DOHH2 (cell line): ENCODE measurements around the gene SEC31B.

Experiments used
- H3F3A ChIP-seq: fragments of 200-600 bp; sonication (generic), shearing (Covaris generic); 2 replicates; pipeline ENCODE4 v1.6.0; 2016; ENCODE audit warnings: antibody characterized with exemption, mild to moderate bottlenecking; ENCODE audit not compliant: control insufficient read depth, insufficient read depth
- H3K27ac ChIP-seq: fragments of 200-600 bp; sonication (generic); 2 replicates; pipeline ENCODE4 v1.5.1; 2014; ENCODE audit warnings: low read depth, mild to moderate bottlenecking, low read length, moderate library complexity
- H3K27me3 ChIP-seq: fragments of 200-600 bp; sonication (generic); 2 replicates; pipeline ENCODE4 v1.6.1; 2014; ENCODE audit warnings: mild to moderate bottlenecking, low read length, mixed read lengths; ENCODE audit not compliant: control insufficient read depth
- H3K36me3 ChIP-seq: fragments of 200-600 bp; sonication (generic); 2 replicates; pipeline ENCODE4 v1.6.1; 2014; ENCODE audit warnings: mild to moderate bottlenecking, low read length, moderate library complexity, mixed read lengths; ENCODE audit not compliant: control insufficient read depth
- H3K4me1 ChIP-seq: fragments of 200-600 bp; sonication (generic); 2 replicates; pipeline ENCODE4 v1.6.1; 2014; ENCODE audit warnings: mild to moderate bottlenecking, low read length, mixed read lengths; ENCODE audit not compliant: control insufficient read depth
- H3K4me2 ChIP-seq: fragments of 200-600 bp; sonication (generic); 2 replicates; pipeline ENCODE4 v1.6.0; 2014; ENCODE audit warnings: mild to moderate bottlenecking, low read length, moderate library complexity
- H3K4me3 ChIP-seq: fragments of 200-600 bp; sonication (generic); 2 replicates; pipeline ENCODE4 v1.5.1; 2014; ENCODE audit warnings: mild to moderate bottlenecking, low read length, mixed read lengths
- H3K79me2 ChIP-seq: fragments of 200-600 bp; sonication (generic); 2 replicates; pipeline ENCODE4 v1.6.1; 2014; ENCODE audit warnings: mild to moderate bottlenecking, low read length, mixed read lengths; ENCODE audit not compliant: control insufficient read depth
- H3K9me2 ChIP-seq: fragments of 200-600 bp; sonication (generic); replicated peaks from 2 replicates; pipeline ENCODE4 v1.6.1; 2014; ENCODE audit warnings: mild to moderate bottlenecking, low read length, mixed read lengths; ENCODE audit not compliant: control insufficient read depth
- H3K9me3 ChIP-seq: fragments of 200-600 bp; sonication (generic); 2 replicates; pipeline ENCODE4 v1.6.1; 2014; ENCODE audit warnings: antibody characterized with exemption, low read length, mixed read lengths; ENCODE audit not compliant: control insufficient read depth, insufficient read depth
- H4K20me1 ChIP-seq: fragments of 200-600 bp; sonication (generic); 2 replicates; pipeline ENCODE4 v1.6.0; 2014; ENCODE audit warnings: low read depth, mild to moderate bottlenecking, antibody characterized with exemption, low read length, moderate library complexity; ENCODE audit not compliant: control insufficient read depth, insufficient read depth
- EZH2phosphoT487 ChIP-seq: fragments of 200-600 bp; sonication (generic); IDR thresholded peaks from 2 replicates; pipeline ENCODE4 v1.6.1; 2017; ENCODE audit warnings: borderline replicate concordance, mild to moderate bottlenecking, antibody characterized with exemption, low read length, moderate library complexity, mixed read lengths
- TF ChIP-seq, protein P1 (sequence below): fragments of 200-600 bp; sonication (generic); IDR thresholded peaks from one replicate; pipeline ENCODE4 v1.5.1; 2014; ENCODE audit warnings: antibody characterized with exemption, mild to moderate bottlenecking, low read depth, low read length; ENCODE audit not compliant: poor library complexity, severe bottlenecking

SEC31B gene

DNA sequence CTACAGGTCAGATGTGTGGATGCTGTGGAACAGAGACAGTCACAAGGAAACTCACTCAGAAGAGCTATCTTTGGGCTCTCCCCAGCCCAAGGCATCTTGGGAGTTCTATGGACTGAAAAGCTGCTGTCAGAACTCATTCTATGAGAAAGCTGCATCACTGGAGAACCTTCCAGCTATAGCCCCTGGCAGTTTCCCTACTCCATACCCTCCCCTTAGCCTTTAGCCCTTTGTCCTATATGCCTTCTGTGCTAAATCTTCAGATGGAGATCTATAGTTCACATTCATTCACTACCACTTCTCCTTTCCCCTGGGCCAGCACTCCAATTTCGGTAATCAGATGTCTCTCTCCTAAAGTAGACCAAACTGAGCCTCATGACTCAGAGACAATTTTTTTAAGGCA is 49.9 kb downstream of the SEC31B start:
- no peak for TF ChIP-seq EZH2phosphoT487
- TF ChIP-seq, protein P1, sequence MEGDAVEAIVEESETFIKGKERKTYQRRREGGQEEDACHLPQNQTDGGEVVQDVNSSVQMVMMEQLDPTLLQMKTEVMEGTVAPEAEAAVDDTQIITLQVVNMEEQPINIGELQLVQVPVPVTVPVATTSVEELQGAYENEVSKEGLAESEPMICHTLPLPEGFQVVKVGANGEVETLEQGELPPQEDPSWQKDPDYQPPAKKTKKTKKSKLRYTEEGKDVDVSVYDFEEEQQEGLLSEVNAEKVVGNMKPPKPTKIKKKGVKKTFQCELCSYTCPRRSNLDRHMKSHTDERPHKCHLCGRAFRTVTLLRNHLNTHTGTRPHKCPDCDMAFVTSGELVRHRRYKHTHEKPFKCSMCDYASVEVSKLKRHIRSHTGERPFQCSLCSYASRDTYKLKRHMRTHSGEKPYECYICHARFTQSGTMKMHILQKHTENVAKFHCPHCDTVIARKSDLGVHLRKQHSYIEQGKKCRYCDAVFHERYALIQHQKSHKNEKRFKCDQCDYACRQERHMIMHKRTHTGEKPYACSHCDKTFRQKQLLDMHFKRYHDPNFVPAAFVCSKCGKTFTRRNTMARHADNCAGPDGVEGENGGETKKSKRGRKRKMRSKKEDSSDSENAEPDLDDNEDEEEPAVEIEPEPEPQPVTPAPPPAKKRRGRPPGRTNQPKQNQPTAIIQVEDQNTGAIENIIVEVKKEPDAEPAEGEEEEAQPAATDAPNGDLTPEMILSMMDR, result no peak
- Histone ChIP-seq H3K4me3 (no peak overlapping the region), H3F3A (no peaks in the 10 kb centered on the region), H3K27me3 (peaks cover 42% of the 10 kb centered on the region), H3K27ac (no peak overlapping the region), H3K79me2 (no peaks in the 10 kb centered on the region), H3K4me2 (no peak overlapping the region), H4K20me1 (no peaks in the 10 kb centered on the region), H3K9me3 (no peaks in the 10 kb centered on the region), H3K36me3 (no peaks in the 10 kb centered on the region), H3K9me2 (no peaks in the 10 kb centered on the region), H3K4me1 (no peaks in the 10 kb centered on the region)

DNA sequence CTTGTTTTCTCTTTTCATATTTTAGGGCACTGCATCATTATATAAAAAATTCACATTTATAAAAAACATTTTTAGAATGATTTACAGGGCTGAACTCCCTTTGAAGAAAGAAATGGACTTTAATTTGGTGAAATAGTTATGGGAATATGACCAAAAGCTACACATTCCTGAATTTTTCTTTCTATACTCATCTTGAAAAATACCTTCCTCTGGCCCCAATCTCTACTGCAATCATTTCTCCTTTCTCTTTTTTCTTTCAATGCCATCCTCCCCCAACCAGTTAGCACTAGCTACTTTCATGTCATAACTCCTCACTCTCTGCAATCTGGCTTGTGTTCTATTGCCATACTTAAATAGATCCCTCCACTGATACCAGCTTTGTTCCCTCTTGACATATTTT is 50.7 kb downstream of the SEC31B start:
- peaks cover 46% of the 10 kb centered on the region for H3K27me3 ChIP-seq
- H3K4me2 ChIP-seq, result no peak overlapping the region
- no peaks in the 10 kb centered on the region for H3K4me1 ChIP-seq

DNA sequence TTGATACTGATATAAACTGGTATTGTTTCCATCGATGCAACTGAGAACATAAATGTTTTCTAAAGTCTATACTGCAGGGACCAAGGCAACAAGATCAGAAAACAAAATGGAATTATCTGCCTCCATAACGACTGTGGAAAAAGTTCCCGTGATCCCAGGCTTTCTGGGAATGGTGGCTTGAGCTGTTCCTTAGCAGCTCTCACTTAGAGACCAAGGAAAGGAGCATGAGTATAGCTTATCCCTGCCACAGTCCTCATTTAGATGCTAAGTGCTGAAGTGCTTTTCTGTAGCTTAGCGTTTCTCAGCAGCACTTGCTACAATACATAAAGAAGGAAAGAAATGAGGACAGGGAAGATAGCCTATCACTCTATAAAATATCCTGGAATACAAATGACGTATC is 51.3 kb downstream of the SEC31B start:
- no peaks in the 10 kb centered on the region for H4K20me1 ChIP-seq
- H3K36me3 ChIP-seq, result no peaks in the 10 kb centered on the region
- H3K4me3 ChIP-seq, result no peak overlapping the region
- TF ChIP-seq, protein P1, result no peak
- no peak for TF ChIP-seq EZH2phosphoT487
- no peaks in the 10 kb centered on the region for H3K9me2 ChIP-seq
- no peaks in the 10 kb centered on the region for H3K79me2 ChIP-seq
- H3F3A ChIP-seq, result no peaks in the 10 kb centered on the region
- peaks cover 43% of the 10 kb centered on the region for H3K27me3 ChIP-seq
- no peaks in the 10 kb centered on the region for H3K4me1 ChIP-seq
- no peak overlapping the region for H3K4me2 ChIP-seq
- H3K27ac ChIP-seq, result no peak overlapping the region
- H3K9me3 ChIP-seq, result no peaks in the 10 kb centered on the region

More for the DNA sequence above, 50.7 kb downstream of the SEC31B start:
- no peaks in the 10 kb centered on the region for H3K9me2 ChIP-seq
- H3K79me2 ChIP-seq, result no peaks in the 10 kb centered on the region
- no peaks in the 10 kb centered on the region for H3F3A ChIP-seq
- H3K4me3 ChIP-seq, result no peak overlapping the region
- H3K27ac ChIP-seq, result no peak overlapping the region
- H4K20me1 ChIP-seq, result no peaks in the 10 kb centered on the region
- no peak for TF ChIP-seq EZH2phosphoT487
- TF ChIP-seq, protein P1, result no peak
- no peaks in the 10 kb centered on the region for H3K36me3 ChIP-seq
- no peaks in the 10 kb centered on the region for H3K9me3 ChIP-seq

DNA sequence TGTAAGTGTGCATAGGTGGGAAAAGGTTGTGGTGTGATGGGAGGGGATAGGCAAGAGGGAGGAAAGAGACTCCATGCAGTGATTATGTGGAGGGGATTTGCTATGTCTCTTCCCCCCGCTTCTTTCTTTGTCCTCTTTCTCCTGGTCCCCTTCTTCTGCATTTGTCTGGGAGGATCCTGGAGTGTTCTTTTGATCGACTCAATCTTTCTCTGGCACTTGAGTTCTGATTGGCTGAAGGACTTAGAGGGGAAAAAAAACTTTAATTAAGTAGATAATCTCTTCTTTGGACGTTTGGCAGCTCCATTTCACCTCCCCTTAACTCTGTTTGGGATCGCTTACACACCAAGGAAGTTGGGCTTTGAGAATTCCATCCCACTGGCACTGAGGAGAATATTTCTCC is 57.0 kb downstream of the SEC31B start, which contains the start of gene WNT8B:
Gene WNT8B, plus strand, starts transcription at position 301 of the 400 bp plus-strand sequence. CDS start 160 bp downstream, outside the sequence.
- TF ChIP-seq, protein P1, result no peak
- no peak for TF ChIP-seq EZH2phosphoT487
- no peak within 1 kb of the TSS for H3K4me2 ChIP-seq
- no peak within 1 kb of the TSS for H3K4me3 ChIP-seq
- no peaks in the 10 kb centered on the region for H4K20me1 ChIP-seq
- H3K79me2 ChIP-seq, result no peaks in the 10 kb centered on the region
- no peaks in the 10 kb centered on the region for H3K4me1 ChIP-seq
- H3K27ac ChIP-seq, result no peak within 1 kb of the TSS
- H3K27me3 ChIP-seq, result peaks cover 48% of the 10 kb centered on the region
- no peaks in the 10 kb centered on the region for H3K9me3 ChIP-seq
- H3K9me2 ChIP-seq, result no peaks in the 10 kb centered on the region
- no peaks in the 10 kb centered on the region for H3K36me3 ChIP-seq
- no peaks in the 10 kb centered on the region for H3F3A ChIP-seq
